Hepatocyte (in vitro differentiated cells): ENCODE results near the gene MICAL2. TPM values are rescaled to one million over a fixed set of nuclear protein-coding genes. Genes with fewer than 3 reads are reported as not detected.
A peak's percentile ranks its signal among the peaks of the same experiment; 100 is the strongest.

Source experiments
- DNase-seq: peaks from one replicate; pipeline ENCODE4 v3.0.0-alpha.2; 2016; ENCODE audit warnings: low spot score
- H2AFZ ChIP-seq: fragments of 200-600 bp; sonication (generic); 2 replicates; pipeline ENCODE4 v1.6.0; 2016; ENCODE audit warnings: antibody characterized with exemption, mild to moderate bottlenecking
- H3K27ac ChIP-seq: fragments of 200-600 bp; sonication (generic); 2 replicates; pipeline ENCODE4 v1.5.1; 2016; ENCODE audit warnings: mild to moderate bottlenecking
- H3K27me3 ChIP-seq: fragments of 200-600 bp; sonication (generic); 2 replicates; pipeline ENCODE4 v1.6.1; 2016
- H3K36me3 ChIP-seq: fragments of 200-600 bp; sonication (generic); replicated peaks from 2 replicates; pipeline ENCODE4 v1.5.1; 2016; ENCODE audit warnings: low read depth; ENCODE audit not compliant: insufficient read depth
- H3K4me1 ChIP-seq: fragments of 200-600 bp; sonication (generic); 2 replicates; pipeline ENCODE4 v1.5.1; 2016; ENCODE audit warnings: mild to moderate bottlenecking, moderate library complexity; ENCODE audit not compliant: insufficient read depth
- H3K4me2 ChIP-seq: fragments of 200-600 bp; sonication (generic); 2 replicates; pipeline ENCODE4 v1.6.0; 2016
- H3K4me3 ChIP-seq: fragments of 200-600 bp; sonication (generic); 2 replicates; pipeline ENCODE4 v1.5.1; 2016; ENCODE audit warnings: mild to moderate bottlenecking
- H3K79me2 ChIP-seq: fragments of 200-600 bp; sonication (generic); 2 replicates; pipeline ENCODE4 v1.6.0; 2017; ENCODE audit warnings: mild to moderate bottlenecking
- H3K9me2 ChIP-seq: fragments of 200-600 bp; sonication (generic); replicated peaks from 2 replicates; pipeline ENCODE4 v1.6.0; 2017; ENCODE audit warnings: mild to moderate bottlenecking; ENCODE audit not compliant: insufficient read depth
- H3K9me3 ChIP-seq: fragments of 200-600 bp; sonication (generic); 2 replicates; pipeline ENCODE4 v1.5.1; 2016; ENCODE audit warnings: low read depth, mild to moderate bottlenecking
- H4K20me1 ChIP-seq: fragments of 200-600 bp; sonication (generic); 2 replicates; pipeline ENCODE4 v1.6.0; 2016; ENCODE audit warnings: mild to moderate bottlenecking; ENCODE audit not compliant: insufficient read depth, poor library complexity, severe bottlenecking
- EZH2 ChIP-seq: fragments of 200-600 bp; sonication (generic); IDR thresholded peaks from 2 replicates; pipeline ENCODE4 v1.6.1; 2016; ENCODE audit warnings: antibody characterized with exemption, mild to moderate bottlenecking, borderline replicate concordance
- EZH2phosphoT487 ChIP-seq: fragments of 200-600 bp; sonication (generic); IDR thresholded peaks from one replicate; pipeline ENCODE4 v1.6.1; 2018; ENCODE audit warnings: antibody characterized with exemption, mild to moderate bottlenecking, low read depth, moderate library complexity; ENCODE audit not compliant: unreplicated experiment, severe bottlenecking
- WGBS: methylation state at CpG from one replicate; pipeline ENCODE4 v1.1.6; 2016; ENCODE audit warnings: low lambda C conversion rate; ENCODE audit errors: missing lambda C conversion rate; 5-methylcytosine and 5-hydroxymethylcytosine counted together
- polyA plus RNA-seq: library from polyadenylated mRNA; unstranded; fragments of >200 nt; fragmentation: Nextera tagmentation; extraction: Ambion mirVana; gene quantifications from 2 replicates; pipeline ENCODE4 v1.2.1, GENCODE V29; 2016
- total RNA-seq: library from RNA; depleted of rRNA; stranded (reverse); fragments of >200 nt; gene quantifications from 2 replicates; pipeline ENCODE4 v1.2.3, GENCODE V29; 2014
- TF ChIP-seq, protein P1 (sequence below): fragments of 200-600 bp; sonication (generic); IDR thresholded peaks from 2 replicates; pipeline ENCODE4 v1.5.1; 2016; ENCODE audit warnings: antibody characterized with exemption, mild to moderate bottlenecking; ENCODE audit not compliant: poor library complexity

The MICAL2 gene
- total and polyA plus RNA-seq, 2 experiments from 2014 or later: 36.8 to 56.0 TPM

DNA sequence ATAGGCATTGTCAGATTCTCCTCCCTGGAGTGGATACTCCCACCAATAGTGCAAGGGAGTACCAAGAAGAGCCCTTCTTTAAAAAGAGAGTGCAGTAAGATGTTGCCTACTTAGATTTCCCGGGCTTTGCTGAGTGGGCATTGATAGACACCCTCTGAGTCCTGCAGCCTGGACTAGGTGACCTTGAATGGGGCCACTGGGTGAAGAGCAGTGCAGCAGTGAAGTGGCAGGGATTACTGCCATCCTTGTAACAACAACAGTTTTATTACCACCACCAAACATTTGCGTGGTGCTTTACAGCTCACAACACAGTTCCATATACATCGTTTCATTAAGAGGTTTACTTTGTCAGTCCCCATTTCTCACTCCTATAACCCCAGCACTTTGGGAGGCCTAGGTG lies 59.4 kb downstream of the MICAL2 start:
- peaks cover 17% of the 10 kb centered on the region for H3K79me2 ChIP-seq
- WGBS: 57% methylated on average over 3 of the region's 3 CpGs
- peak overlapping the region; percentile 50 for H3K27ac ChIP-seq
- no peaks in the 10 kb centered on the region for H3K9me3 ChIP-seq
- H3K27me3 ChIP-seq: no peaks in the 10 kb centered on the region
- H3K4me3 ChIP-seq: no peak overlapping the region
- no peak for TF ChIP-seq EZH2
- no peak overlapping the region for H3K4me2 ChIP-seq
- H4K20me1 ChIP-seq: no peaks in the 10 kb centered on the region
- no peak overlapping the region for H2AFZ ChIP-seq
- H3K36me3 ChIP-seq: no peaks in the 10 kb centered on the region
- H3K9me2 ChIP-seq: no peaks in the 10 kb centered on the region
- peaks cover 24% of the 10 kb centered on the region for H3K4me1 ChIP-seq
- no peak for DNase-seq

DNA sequence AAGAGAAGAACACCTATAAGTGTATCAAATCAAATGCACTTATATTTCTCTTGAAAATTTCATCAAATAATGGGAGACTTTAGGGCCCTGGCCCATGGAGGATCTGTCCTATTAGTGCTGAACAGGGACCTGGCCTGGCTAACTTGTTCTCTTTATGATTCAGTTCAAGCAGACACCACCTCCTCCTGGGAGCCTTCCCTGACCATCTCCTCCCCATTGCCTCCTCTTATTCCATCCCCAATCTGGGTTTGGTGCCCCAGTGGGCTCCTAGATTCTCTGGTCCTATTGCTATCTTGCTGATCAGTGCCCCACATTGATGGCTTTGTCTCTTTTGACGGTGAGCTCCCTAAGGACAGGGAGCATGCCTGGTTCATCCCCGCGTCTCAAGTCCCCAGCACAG lies 60.1 kb downstream of the MICAL2 start:
- Histone ChIP-seq H2AFZ (no peak overlapping the region), H3K27me3 (no peaks in the 10 kb centered on the region), H3K9me3 (no peaks in the 10 kb centered on the region), H4K20me1 (no peaks in the 10 kb centered on the region), H3K36me3 (no peaks in the 10 kb centered on the region), H3K4me1 (peaks cover 24% of the 10 kb centered on the region), H3K4me3 (no peak overlapping the region), H3K79me2 (peaks cover 18% of the 10 kb centered on the region), H3K27ac (peak overlapping the region; percentile 50), H3K4me2 (no peak overlapping the region), H3K9me2 (no peaks in the 10 kb centered on the region)
- TF ChIP-seq EZH2: no peak
- TF ChIP-seq, protein P1, sequence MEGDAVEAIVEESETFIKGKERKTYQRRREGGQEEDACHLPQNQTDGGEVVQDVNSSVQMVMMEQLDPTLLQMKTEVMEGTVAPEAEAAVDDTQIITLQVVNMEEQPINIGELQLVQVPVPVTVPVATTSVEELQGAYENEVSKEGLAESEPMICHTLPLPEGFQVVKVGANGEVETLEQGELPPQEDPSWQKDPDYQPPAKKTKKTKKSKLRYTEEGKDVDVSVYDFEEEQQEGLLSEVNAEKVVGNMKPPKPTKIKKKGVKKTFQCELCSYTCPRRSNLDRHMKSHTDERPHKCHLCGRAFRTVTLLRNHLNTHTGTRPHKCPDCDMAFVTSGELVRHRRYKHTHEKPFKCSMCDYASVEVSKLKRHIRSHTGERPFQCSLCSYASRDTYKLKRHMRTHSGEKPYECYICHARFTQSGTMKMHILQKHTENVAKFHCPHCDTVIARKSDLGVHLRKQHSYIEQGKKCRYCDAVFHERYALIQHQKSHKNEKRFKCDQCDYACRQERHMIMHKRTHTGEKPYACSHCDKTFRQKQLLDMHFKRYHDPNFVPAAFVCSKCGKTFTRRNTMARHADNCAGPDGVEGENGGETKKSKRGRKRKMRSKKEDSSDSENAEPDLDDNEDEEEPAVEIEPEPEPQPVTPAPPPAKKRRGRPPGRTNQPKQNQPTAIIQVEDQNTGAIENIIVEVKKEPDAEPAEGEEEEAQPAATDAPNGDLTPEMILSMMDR: no peak
- 89% methylated on average over 3 of the region's 3 CpGs for WGBS
- DNase-seq: no peak

DNA sequence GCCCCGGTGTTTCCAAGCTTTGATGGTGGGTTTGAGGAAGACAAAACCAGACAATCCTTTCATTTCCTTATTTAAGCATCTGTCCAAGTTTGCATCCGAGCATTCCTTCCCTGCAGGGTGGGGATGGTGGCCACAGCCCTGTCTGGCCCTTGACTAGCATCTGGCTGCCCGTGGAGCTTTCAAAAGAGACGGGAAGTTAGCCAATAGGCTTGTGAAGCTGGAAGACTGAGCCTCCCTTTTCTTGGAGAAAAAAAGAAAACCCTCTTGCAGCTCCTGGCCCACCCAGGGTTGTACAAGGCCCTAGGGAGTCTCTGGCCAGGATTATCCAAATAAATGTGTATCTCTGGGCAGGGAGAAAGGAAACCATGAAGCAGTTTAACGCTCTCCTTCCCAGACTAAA lies 60.6 kb downstream of the MICAL2 start:
- Histone ChIP-seq H3K4me3 (no peak overlapping the region), H3K9me3 (no peaks in the 10 kb centered on the region), H2AFZ (no peak overlapping the region), H3K9me2 (no peaks in the 10 kb centered on the region), H3K27me3 (no peaks in the 10 kb centered on the region), H3K4me2 (no peak overlapping the region), H3K79me2 (peaks cover 18% of the 10 kb centered on the region), H4K20me1 (no peaks in the 10 kb centered on the region), H3K27ac (peak overlapping the region; percentile 50), H3K4me1 (peaks cover 22% of the 10 kb centered on the region), H3K36me3 (no peaks in the 10 kb centered on the region)
- 44% methylated on average over 5 of the region's 5 CpGs for WGBS
- TF ChIP-seq, protein P1: no peak
- no peak for TF ChIP-seq EZH2
- TF ChIP-seq EZH2phosphoT487: no peak
- DNase-seq: peak; percentile 39

DNA sequence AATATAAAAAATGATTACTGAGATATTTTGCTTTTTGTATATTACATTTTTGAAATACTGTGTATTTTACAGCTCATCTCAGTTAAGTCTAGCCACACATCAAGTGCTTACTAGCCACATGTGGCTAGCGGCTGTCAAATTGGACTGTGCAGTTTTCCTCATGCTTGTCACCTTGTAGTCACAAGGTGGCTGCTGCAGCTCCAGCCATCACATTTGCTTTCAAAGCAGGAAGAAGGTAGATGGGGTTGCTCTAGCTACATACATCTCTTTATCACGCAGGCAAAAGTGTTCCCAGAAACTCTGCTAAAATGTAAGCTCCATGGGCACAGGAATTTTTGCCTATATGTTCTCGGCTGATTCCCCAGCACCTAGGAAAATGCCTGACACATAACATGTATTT lies 61.5 kb downstream of the MICAL2 start:
- H3K36me3 ChIP-seq: no peaks in the 10 kb centered on the region
- no peak overlapping the region for H3K4me3 ChIP-seq
- no peaks in the 10 kb centered on the region for H4K20me1 ChIP-seq
- H3K27me3 ChIP-seq: no peaks in the 10 kb centered on the region
- no peaks in the 10 kb centered on the region for H3K9me3 ChIP-seq
- DNase-seq: no peak
- H2AFZ ChIP-seq: no peak overlapping the region
- TF ChIP-seq, protein P1: no peak
- TF ChIP-seq EZH2 (no peak), EZH2phosphoT487 (no peak)
- no peak overlapping the region for H3K4me2 ChIP-seq
- peaks cover 21% of the 10 kb centered on the region for H3K79me2 ChIP-seq
- 100% methylated on average over 3 of the region's 3 CpGs for WGBS
- peaks cover 20% of the 10 kb centered on the region for H3K4me1 ChIP-seq
- no peak overlapping the region for H3K27ac ChIP-seq
- no peaks in the 10 kb centered on the region for H3K9me2 ChIP-seq
